ENCODE measurements around the gene BDKRB1. TPM values are rescaled to one million over a fixed set of nuclear protein-coding genes. Genes with fewer than 3 reads are reported as not detected.

BDKRB1 gene
- total RNA-seq, 4 donors from 2014 or later, result 0.91 to 5.4 (median 1.8) TPM

DNA sequence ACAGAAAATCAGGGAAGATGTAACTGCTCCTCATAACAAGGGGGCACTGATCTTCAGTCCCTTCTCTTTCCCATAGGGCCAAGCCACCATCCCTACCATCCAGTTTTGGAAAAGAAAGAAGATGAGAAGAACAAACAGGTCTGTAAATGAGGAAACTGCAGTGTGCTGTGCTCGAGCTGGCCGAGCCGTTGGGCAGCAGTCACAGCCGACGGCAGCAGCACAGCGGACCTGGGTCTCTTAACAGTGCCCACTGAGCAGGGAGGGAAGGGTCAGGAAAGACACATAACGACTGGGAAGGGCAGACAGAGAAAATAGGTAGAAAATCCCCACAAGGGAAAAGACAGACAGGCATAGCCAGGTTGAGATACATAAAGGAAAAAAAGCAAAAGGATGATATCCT lies 38.2 kb downstream of the BDKRB1 start:
- intact Hi-C loops (cut with DNase I; ENCODE audit: low total_unique reads), result loop anchor here (10.0 kb wide), 1 partner anchor 131 kb away; no protein-coding TSS in a partner anchor
- no peak overlapping the region for H3K4me3 ChIP-seq (ENCODE audit: low read depth, poor library complexity, severe bottlenecking)
- DNase-seq (ENCODE audit: low spot score in 2 of 2), result no peak
- 76 to 96% methylated on average over 7 of the region's 7 CpGs for WGBS, 2 donors
- TF ChIP-seq, protein P1, sequence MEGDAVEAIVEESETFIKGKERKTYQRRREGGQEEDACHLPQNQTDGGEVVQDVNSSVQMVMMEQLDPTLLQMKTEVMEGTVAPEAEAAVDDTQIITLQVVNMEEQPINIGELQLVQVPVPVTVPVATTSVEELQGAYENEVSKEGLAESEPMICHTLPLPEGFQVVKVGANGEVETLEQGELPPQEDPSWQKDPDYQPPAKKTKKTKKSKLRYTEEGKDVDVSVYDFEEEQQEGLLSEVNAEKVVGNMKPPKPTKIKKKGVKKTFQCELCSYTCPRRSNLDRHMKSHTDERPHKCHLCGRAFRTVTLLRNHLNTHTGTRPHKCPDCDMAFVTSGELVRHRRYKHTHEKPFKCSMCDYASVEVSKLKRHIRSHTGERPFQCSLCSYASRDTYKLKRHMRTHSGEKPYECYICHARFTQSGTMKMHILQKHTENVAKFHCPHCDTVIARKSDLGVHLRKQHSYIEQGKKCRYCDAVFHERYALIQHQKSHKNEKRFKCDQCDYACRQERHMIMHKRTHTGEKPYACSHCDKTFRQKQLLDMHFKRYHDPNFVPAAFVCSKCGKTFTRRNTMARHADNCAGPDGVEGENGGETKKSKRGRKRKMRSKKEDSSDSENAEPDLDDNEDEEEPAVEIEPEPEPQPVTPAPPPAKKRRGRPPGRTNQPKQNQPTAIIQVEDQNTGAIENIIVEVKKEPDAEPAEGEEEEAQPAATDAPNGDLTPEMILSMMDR (IDR thresholded peaks at IDR 0.05), result no peak
- no peak for TF ChIP-seq POLR2A (IDR thresholded peaks at IDR 0.05)

DNA sequence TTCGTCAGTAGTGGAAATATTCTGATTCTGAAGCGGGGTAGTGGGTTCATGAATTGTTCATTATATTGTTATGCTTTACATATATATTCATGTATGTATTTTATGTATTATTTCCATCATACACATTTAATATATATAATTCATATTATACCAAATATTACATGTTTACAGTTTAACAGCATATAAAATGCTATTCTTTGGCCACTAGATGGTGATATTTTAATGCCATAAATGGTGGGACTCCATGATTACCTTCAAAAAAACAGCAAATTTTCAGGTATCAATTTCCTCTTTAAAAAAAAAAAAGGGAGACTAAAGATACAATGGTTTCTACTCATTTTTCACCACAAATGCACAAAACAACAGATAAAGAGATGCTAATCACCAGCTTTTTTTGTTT lies 41.0 kb downstream of the BDKRB1 start:
- H3K4me3 ChIP-seq (ENCODE audit: low read depth, poor library complexity, severe bottlenecking), result no peak overlapping the region
- TF ChIP-seq, protein P1 (IDR thresholded peaks at IDR 0.05), result no peak
- no peak for TF ChIP-seq POLR2A (IDR thresholded peaks at IDR 0.05)
- intact Hi-C loops (cut with DNase I; ENCODE audit: low total_unique reads), result loop anchor here (10.0 kb wide), 1 partner anchor 128 kb away; no protein-coding TSS in a partner anchor
- DNase-seq (ENCODE audit: low spot score in 2 of 2), result no peak
- 93 to 98% methylated on average over 2 of the region's 2 CpGs for WGBS, 2 donors

DNA sequence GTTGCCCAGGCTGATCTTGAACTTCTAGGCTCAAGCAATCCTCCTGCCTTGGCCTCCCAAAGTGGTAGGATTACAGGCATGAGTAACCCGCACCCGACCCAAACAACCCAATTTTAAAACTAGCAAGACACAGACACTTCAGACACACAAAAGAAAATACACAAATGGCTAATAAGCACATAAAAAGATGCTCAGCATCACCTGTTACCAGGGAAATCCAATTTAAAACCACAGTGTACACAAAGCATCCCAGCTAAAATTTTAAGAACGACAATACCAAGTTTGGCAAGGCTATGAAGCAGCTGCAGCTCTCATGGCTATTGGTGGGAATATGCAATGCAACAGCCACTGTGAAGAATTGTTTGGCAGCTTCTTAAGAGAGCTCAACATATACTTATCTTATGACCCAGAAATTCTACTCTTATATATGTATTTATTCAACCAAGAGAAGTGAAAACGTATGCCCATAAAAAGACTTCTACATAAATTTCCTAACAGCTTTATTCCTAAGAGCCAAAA lies 42.0 kb downstream of the BDKRB1 start:
- intact Hi-C loops (cut with DNase I; ENCODE audit: low total_unique reads), result loop anchor here (10.0 kb wide), 1 partner anchor 127 kb away; no protein-coding TSS in a partner anchor

DNA sequence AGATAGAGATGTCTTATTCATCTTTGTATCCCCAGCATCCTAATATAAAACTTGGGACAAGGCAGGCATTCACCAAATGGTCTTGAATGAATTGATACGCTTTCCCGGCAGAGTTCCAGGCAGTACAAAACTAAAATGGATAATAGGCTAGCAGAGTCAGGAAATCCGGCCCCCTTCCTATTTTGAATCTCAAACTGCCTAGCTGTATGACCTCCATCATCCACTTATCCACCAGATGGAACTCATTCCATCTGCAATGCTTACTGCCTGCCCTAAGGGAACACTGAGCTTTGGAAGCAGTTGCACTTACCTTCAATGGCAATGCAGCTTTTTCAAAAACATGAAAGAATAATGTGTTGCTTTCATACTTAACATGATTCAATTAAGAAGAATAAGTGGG lies 43.4 kb downstream of the BDKRB1 start:
- no peak overlapping the region for H3K4me3 ChIP-seq (ENCODE audit: low read depth, poor library complexity, severe bottlenecking)
- no peak for DNase-seq (ENCODE audit: low spot score in 2 of 2)
- TF ChIP-seq, protein P1 (IDR thresholded peaks at IDR 0.05), result no peak
- no peak for TF ChIP-seq POLR2A (IDR thresholded peaks at IDR 0.05)
- 27 to 52% methylated on average over 3 of the region's 3 CpGs for WGBS, 2 donors
- intact Hi-C loops (cut with DNase I; ENCODE audit: low total_unique reads), result loop anchor here (10.0 kb wide), 1 partner anchor 125 kb away; no protein-coding TSS in a partner anchor

More for the DNA sequence above, 42.0 kb downstream of the BDKRB1 start:
- H3K4me3 ChIP-seq (ENCODE audit: low read depth, poor library complexity, severe bottlenecking), result no peak overlapping the region
- 92% methylated on average over 4 of the region's 4 CpGs for WGBS, 2 donors
- TF ChIP-seq, protein P1 (IDR thresholded peaks at IDR 0.05), result no peak
- no peak for TF ChIP-seq POLR2A (IDR thresholded peaks at IDR 0.05)
- no peak for DNase-seq (ENCODE audit: low spot score in 2 of 2)

DNA sequence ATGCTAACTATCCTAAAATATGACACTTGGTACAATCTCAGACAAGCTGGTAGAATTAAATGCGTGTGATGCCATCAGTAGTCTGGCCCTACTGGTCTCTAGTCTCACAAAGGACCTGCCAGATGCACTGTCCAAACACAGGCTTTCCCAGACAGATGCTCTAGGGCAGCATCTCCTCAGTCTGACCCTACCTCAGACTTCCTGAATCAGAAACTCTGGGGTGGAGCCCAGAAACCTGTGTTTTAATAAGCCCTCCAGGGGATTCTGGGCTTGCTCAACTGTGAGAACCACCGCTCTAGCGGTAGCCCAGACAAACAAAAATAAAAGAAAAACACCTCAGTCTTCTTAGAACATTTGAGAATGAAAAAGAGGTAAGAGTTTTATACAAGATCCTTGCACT lies 48.0 kb downstream of the BDKRB1 start:
- 90 to 91% methylated on average over 3 of the region's 3 CpGs for WGBS, 2 donors
- no peak for TF ChIP-seq POLR2A (IDR thresholded peaks at IDR 0.05)
- TF ChIP-seq, protein P1 (IDR thresholded peaks at IDR 0.05), result no peak
- no peak overlapping the region for H3K4me3 ChIP-seq (ENCODE audit: low read depth, poor library complexity, severe bottlenecking)
- intact Hi-C loops (cut with DNase I; ENCODE audit: low total_unique reads), result no loop called here
- no peak for DNase-seq (ENCODE audit: low spot score in 2 of 2)

DNA sequence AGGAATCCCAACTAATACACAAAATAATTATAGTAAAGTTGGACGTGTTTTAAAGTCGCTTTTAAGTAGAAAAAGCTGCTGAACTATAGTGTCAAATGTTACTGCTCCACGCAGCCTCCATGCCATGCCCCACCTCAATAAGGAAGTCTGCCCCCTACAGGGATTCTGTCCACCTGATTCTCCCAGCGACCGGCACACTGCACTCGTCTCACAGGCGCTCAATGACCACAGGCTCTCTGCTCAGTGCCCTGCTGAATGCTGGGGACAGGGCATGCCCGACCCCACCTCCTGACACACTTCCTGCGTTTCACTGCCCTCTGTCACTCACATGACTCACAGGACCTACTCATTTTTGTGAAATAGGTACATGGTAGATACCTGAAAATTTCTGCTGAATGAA lies 48.9 kb downstream of the BDKRB1 start:
- H3K4me3 ChIP-seq (ENCODE audit: low read depth, poor library complexity, severe bottlenecking), result no peak overlapping the region
- intact Hi-C loops (cut with DNase I; ENCODE audit: low total_unique reads), result no loop called here
- DNase-seq (ENCODE audit: low spot score in 2 of 2), result no peak
- 86 to 91% methylated on average over 9 of the region's 9 CpGs for WGBS, 2 donors
- no peak for TF ChIP-seq POLR2A (IDR thresholded peaks at IDR 0.05)
- TF ChIP-seq, protein P1 (IDR thresholded peaks at IDR 0.05), result no peak

Measured in lower leg skin (tissue), 4 donors.